ENCODE results near the gene RNLS.
A peak's percentile ranks its signal among the peaks of the same experiment; 100 is the strongest.

The RNLS gene

DNA sequence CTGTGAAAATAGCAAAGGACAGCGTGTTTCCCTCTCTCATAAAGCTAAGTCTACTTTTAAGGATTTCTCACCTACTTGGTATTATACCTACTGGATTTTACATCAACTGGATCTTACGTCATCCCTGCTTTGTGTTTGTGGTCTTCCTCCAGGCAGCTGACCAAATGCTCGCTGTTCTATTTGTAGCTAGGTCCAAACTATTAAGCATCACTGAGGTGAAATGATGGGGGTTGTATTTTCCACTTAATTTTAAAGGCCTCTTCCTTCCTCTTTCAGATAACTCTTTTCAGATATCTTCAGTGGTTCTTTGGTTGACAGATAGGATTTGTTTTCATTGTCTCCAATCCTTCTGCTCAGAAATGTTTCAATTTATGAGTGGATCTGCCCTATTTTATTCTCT is 169.7 kb downstream of the RNLS start:
- Histone ChIP-seq H4K20me1 (ENCODE audit: low read depth, low read length) (no peaks in the 10 kb centered on the region), H3K9ac (ENCODE audit: low read length) (no peak overlapping the region), H3K79me2 (ENCODE audit: insufficient read depth, low read length) (no peaks in the 10 kb centered on the region), H3K9me3 (ENCODE audit: insufficient read depth, low read length) (no peaks in the 10 kb centered on the region), H3K36me3 (ENCODE audit: low read length) (no peaks in the 10 kb centered on the region), H3K27ac (ENCODE audit: low read depth, low read length) (peak overlapping the region; percentile 24), H2AFZ (ENCODE audit: low read depth, low read length, severe bottlenecking) (peak overlapping the region; percentile 14), H3K4me2 (ENCODE audit: low read depth, low read length, poor library complexity, severe bottlenecking) (peak overlapping the region; percentile 17), H3K9me2 (replicated peaks; ENCODE audit: insufficient read depth, low read length) (no peaks in the 10 kb centered on the region), H3K4me3 (ENCODE audit: insufficient read depth, low read length, poor library complexity, severe bottlenecking) (no peak overlapping the region), H3K27me3 (ENCODE audit: low read length) (no peaks in the 10 kb centered on the region), H3F3A (ENCODE audit: insufficient read depth) (no peaks in the 10 kb centered on the region)
- TF ChIP-seq, protein P1, sequence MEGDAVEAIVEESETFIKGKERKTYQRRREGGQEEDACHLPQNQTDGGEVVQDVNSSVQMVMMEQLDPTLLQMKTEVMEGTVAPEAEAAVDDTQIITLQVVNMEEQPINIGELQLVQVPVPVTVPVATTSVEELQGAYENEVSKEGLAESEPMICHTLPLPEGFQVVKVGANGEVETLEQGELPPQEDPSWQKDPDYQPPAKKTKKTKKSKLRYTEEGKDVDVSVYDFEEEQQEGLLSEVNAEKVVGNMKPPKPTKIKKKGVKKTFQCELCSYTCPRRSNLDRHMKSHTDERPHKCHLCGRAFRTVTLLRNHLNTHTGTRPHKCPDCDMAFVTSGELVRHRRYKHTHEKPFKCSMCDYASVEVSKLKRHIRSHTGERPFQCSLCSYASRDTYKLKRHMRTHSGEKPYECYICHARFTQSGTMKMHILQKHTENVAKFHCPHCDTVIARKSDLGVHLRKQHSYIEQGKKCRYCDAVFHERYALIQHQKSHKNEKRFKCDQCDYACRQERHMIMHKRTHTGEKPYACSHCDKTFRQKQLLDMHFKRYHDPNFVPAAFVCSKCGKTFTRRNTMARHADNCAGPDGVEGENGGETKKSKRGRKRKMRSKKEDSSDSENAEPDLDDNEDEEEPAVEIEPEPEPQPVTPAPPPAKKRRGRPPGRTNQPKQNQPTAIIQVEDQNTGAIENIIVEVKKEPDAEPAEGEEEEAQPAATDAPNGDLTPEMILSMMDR (IDR thresholded peaks at IDR 0.05; ENCODE audit: insufficient read depth, low read length, poor library complexity, severe bottlenecking) = no peak
- TF ChIP-seq EZH2phosphoT487 (conservative IDR thresholded peaks at IDR 0.05; ENCODE audit: low read length) = no peak

- H4K20me1 ChIP-seq (ENCODE audit: low read depth, low read length) = no peaks in the 10 kb centered on the region
- H3K36me3 ChIP-seq (ENCODE audit: low read length) = no peaks in the 10 kb centered on the region
- peak overlapping the region; percentile 15 for H2AFZ ChIP-seq (ENCODE audit: low read depth, low read length, severe bottlenecking)
- H3K9me3 ChIP-seq (ENCODE audit: insufficient read depth, low read length) = no peaks in the 10 kb centered on the region
- H3K4me2 ChIP-seq (ENCODE audit: low read depth, low read length, poor library complexity, severe bottlenecking) = peak overlapping the region; percentile 3
- no peaks in the 10 kb centered on the region for H3K9me2 ChIP-seq (replicated peaks; ENCODE audit: insufficient read depth, low read length)
- no peaks in the 10 kb centered on the region for H3K79me2 ChIP-seq (ENCODE audit: insufficient read depth, low read length)
- no peak overlapping the region for H3K4me3 ChIP-seq (ENCODE audit: insufficient read depth, low read length, poor library complexity, severe bottlenecking)
- no peaks in the 10 kb centered on the region for H3K27me3 ChIP-seq (ENCODE audit: low read length)
- TF ChIP-seq, protein P1 (IDR thresholded peaks at IDR 0.05; ENCODE audit: insufficient read depth, low read length, poor library complexity, severe bottlenecking) = no peak
- TF ChIP-seq EZH2phosphoT487 (conservative IDR thresholded peaks at IDR 0.05; ENCODE audit: low read length) = no peak
- H3K27ac ChIP-seq (ENCODE audit: low read depth, low read length) = peak overlapping the region; percentile 27; the same call in 1 of the 2 replicates
- H3F3A ChIP-seq (ENCODE audit: insufficient read depth) = no peaks in the 10 kb centered on the region
- no peak overlapping the region for H3K9ac ChIP-seq (ENCODE audit: low read length)
Observed at GRCh38 chr10:88411772-88412349, 171.3 kb downstream of the RNLS start.

GRCh38 chr10:88409824-88410223 is 173.3 kb downstream of the RNLS start:
- no peaks in the 10 kb centered on the region for H3K79me2 ChIP-seq (ENCODE audit: insufficient read depth, low read length)
- no peaks in the 10 kb centered on the region for H3K27me3 ChIP-seq (ENCODE audit: low read length)
- H3K27ac ChIP-seq (ENCODE audit: low read depth, low read length) = peak overlapping the region; percentile 7; the same call in 1 of the 2 replicates
- H3K9me2 ChIP-seq (replicated peaks; ENCODE audit: insufficient read depth, low read length) = no peaks in the 10 kb centered on the region
- no peak overlapping the region for H3K9ac ChIP-seq (ENCODE audit: low read length)
- H4K20me1 ChIP-seq (ENCODE audit: low read depth, low read length) = no peaks in the 10 kb centered on the region
- no peak overlapping the region for H3K4me3 ChIP-seq (ENCODE audit: insufficient read depth, low read length, poor library complexity, severe bottlenecking)
- H3K4me2 ChIP-seq (ENCODE audit: low read depth, low read length, poor library complexity, severe bottlenecking) = no peak overlapping the region
- H3K36me3 ChIP-seq (ENCODE audit: low read length) = no peaks in the 10 kb centered on the region
- no peaks in the 10 kb centered on the region for H3K9me3 ChIP-seq (ENCODE audit: insufficient read depth, low read length)
- no peaks in the 10 kb centered on the region for H3F3A ChIP-seq (ENCODE audit: insufficient read depth)
- peak overlapping the region; percentile 43 for H2AFZ ChIP-seq (ENCODE audit: low read depth, low read length, severe bottlenecking)
- TF ChIP-seq, protein P1 (IDR thresholded peaks at IDR 0.05; ENCODE audit: insufficient read depth, low read length, poor library complexity, severe bottlenecking) = no peak
